Astrocyte (in vitro differentiated cells and primary cell): ENCODE measurements around the gene MBOAT2.

Source experiments
- CTCF ChIP-seq: IDR thresholded peaks from 2 replicates; pipeline ENCODE4 v1.5.1; 2011; ENCODE audit warnings: low read depth, mild to moderate bottlenecking, inconsistent platforms, low read length, moderate library complexity; ENCODE audit not compliant: insufficient read depth
- EZH2 ChIP-seq: IDR thresholded peaks from 2 replicates; pipeline ENCODE4 v1.6.1; 2012; ENCODE audit warnings: mild to moderate bottlenecking, low read length, inconsistent platforms; ENCODE audit not compliant: insufficient read depth

- TF ChIP-seq CTCF (no peak), EZH2 (no peak)
Measured at GRCh38 chr2:8994386-8994785, 9.1 kb downstream of the MBOAT2 start.
